IMR-90 (cell line): ENCODE measurements around the gene XAF1. TPM values are rescaled to one million over a fixed set of nuclear protein-coding genes. Genes with fewer than 3 reads are reported as not detected.

ENCODE experiments used
- ATAC-seq: fragments of 200-7000 bp; cut with Tn5 transposase; 2 replicates; pipeline ENCODE4 v1.9.1; 2020; ENCODE audit warnings: low read depth, mild to moderate bottlenecking, moderate library complexity
- BruUV-seq: library from RNA; stranded (reverse); fragments of 400-500 nt; replicated peaks from 2 replicates; lab custom pipeline; 2021; lab: Mats Ljungman, UMichigan
- CTCF ChIA-PET: fragments of 300-600 bp; formaldehyde crosslinking; extraction: SDS; loops from one replicate; lab custom pipeline; 2021; ENCODE audit warnings: antibody characterized with exemption; lab: Yijun Ruan, JAX
- POLR2A ChIA-PET: fragments of 300-600 bp; sonication (Branson Sonifier 250); formaldehyde crosslinking; loops from one replicate; lab custom pipeline; 2022; ENCODE audit warnings: antibody characterized with exemption; ENCODE audit not compliant: unreplicated experiment; lab: Charles Lee
- DNase-seq: peaks from one replicate; pipeline ENCODE4 v3.0.0; 2013
- H2AFZ ChIP-seq: replicated peaks from 2 replicates; pipeline ENCODE3; 2013; ENCODE audit warnings: low read length, mild to moderate bottlenecking; ENCODE audit not compliant: poor library complexity
- H2AK5ac ChIP-seq: 2 replicates; pipeline ENCODE4 v1.6.1; 2013; ENCODE audit warnings: low read depth, low read length, inconsistent platforms
- H2AK9ac ChIP-seq: replicated peaks from 2 replicates; pipeline ENCODE3; 2013; ENCODE audit warnings: mild to moderate bottlenecking, low read depth, low read length, moderate library complexity; ENCODE audit not compliant: poor library complexity
- H2BK120ac ChIP-seq: 2 replicates; pipeline ENCODE4 v1.6.1; 2013; ENCODE audit warnings: low read depth, low read length, inconsistent platforms
- H2BK15ac ChIP-seq: 3 replicates; pipeline ENCODE4 v1.6.1; 2013; ENCODE audit warnings: low read depth, low read length, inconsistent platforms
- H2BK20ac ChIP-seq: 2 replicates; pipeline ENCODE4 v1.6.1; 2013; ENCODE audit warnings: low read depth, mild to moderate bottlenecking, inconsistent platforms, low read length, moderate library complexity
- H2BK5ac ChIP-seq: 2 replicates; pipeline ENCODE4 v1.6.1; 2013; ENCODE audit warnings: mild to moderate bottlenecking, low read depth, low read length, inconsistent platforms; ENCODE audit not compliant: poor library complexity, severe bottlenecking
- H3K14ac ChIP-seq: replicated peaks from 2 replicates; pipeline ENCODE4 v1.6.1; 2013; ENCODE audit warnings: low read depth, low read length, inconsistent platforms
- H3K18ac ChIP-seq: 2 replicates; pipeline ENCODE4 v1.6.1; 2013; ENCODE audit warnings: low read depth, low read length, control low read depth
- H3K23ac ChIP-seq: 2 replicates; pipeline ENCODE4 v1.6.1; 2013; ENCODE audit warnings: low read depth, low read length, inconsistent platforms
- H3K27ac ChIP-seq: 2 replicates; pipeline ENCODE4 v1.5.1; 2013; ENCODE audit warnings: mild to moderate bottlenecking, control low read depth, low read length; ENCODE audit not compliant: insufficient read depth
- H3K27me3 ChIP-seq: 2 replicates; pipeline ENCODE4 v1.6.1; 2013; ENCODE audit warnings: low read length; ENCODE audit not compliant: control insufficient read depth, insufficient read depth
- H3K36me3 ChIP-seq: 2 replicates; pipeline ENCODE4 v1.6.1; 2013; ENCODE audit warnings: low read length, mixed read lengths; ENCODE audit not compliant: control insufficient read depth, insufficient read depth
- H3K4ac ChIP-seq: 2 replicates; pipeline ENCODE4 v1.6.1; 2013; ENCODE audit warnings: low read depth, low read length, inconsistent platforms
- H3K4me1 ChIP-seq: 2 replicates; pipeline ENCODE4 v1.6.1; 2013; ENCODE audit warnings: low read length, mixed read lengths; ENCODE audit not compliant: control insufficient read depth, insufficient read depth
- H3K4me2 ChIP-seq: 2 replicates; pipeline ENCODE4 v1.6.1; 2013; ENCODE audit warnings: low read depth, mild to moderate bottlenecking, control low read depth, low read length, moderate library complexity
- H3K4me3 ChIP-seq: 2 replicates; pipeline ENCODE4 v1.5.1; 2013; ENCODE audit warnings: low read depth, mild to moderate bottlenecking, control low read depth, low read length, moderate library complexity; ENCODE audit not compliant: insufficient read depth
- H3K56ac ChIP-seq: 2 replicates; pipeline ENCODE4 v1.6.1; 2013; ENCODE audit warnings: low read length, inconsistent platforms; ENCODE audit not compliant: insufficient read depth; ENCODE audit errors: extremely low read depth
- H3K79me1 ChIP-seq, 2 experiments: 2 replicates each; pipeline ENCODE4 v1.6.1; 2013; ENCODE audit warnings: low read length in 2 of 2, inconsistent platforms in 1 of 2, low read depth in 1 of 2
- H3K9ac ChIP-seq: 2 replicates; pipeline ENCODE4 v1.6.1; 2013; ENCODE audit warnings: low read depth, low read length, control low read depth
- H3K9me1 ChIP-seq: 2 replicates; pipeline ENCODE4 v1.6.1; 2013; ENCODE audit warnings: low read length, inconsistent platforms; ENCODE audit not compliant: insufficient read depth
- H3K9me3 ChIP-seq: 2 replicates; pipeline ENCODE4 v1.6.1; 2013; ENCODE audit warnings: low read length; ENCODE audit not compliant: control insufficient read depth, insufficient read depth
- H4K20me1 ChIP-seq: 2 replicates; pipeline ENCODE4 v1.6.1; 2013; ENCODE audit warnings: low read length, inconsistent platforms; ENCODE audit not compliant: insufficient read depth
- H4K5ac ChIP-seq: 2 replicates; pipeline ENCODE4 v1.6.1; 2013; ENCODE audit warnings: mild to moderate bottlenecking, low read depth, low read length, control low read depth
- H4K8ac ChIP-seq, 2 experiments: 2 replicates each; pipeline ENCODE4 v1.6.1; 2013; ENCODE audit warnings: low read depth in 2 of 2, low read length in 2 of 2, control low read depth in 1 of 2, inconsistent platforms in 1 of 2
- H4K91ac ChIP-seq: 2 replicates; pipeline ENCODE4 v1.6.1; 2013; ENCODE audit warnings: low read depth, low read length, inconsistent platforms; ENCODE audit not compliant: insufficient read depth
- CHD1 ChIP-seq: IDR thresholded peaks from 2 replicates; pipeline ENCODE4 v1.6.1; 2012; ENCODE audit warnings: low read depth, low read length, improper control_type of control experiment
- NFE2L2 ChIP-seq: fragments of 150-350 bp; IDR thresholded peaks from 2 replicates; pipeline ENCODE4 v1.6.1; 2016; ENCODE audit warnings: low read depth, mild to moderate bottlenecking, low read length
- WGBS, 2 experiments: methylation state at CpG; one replicate each; pipeline versions ENCODE4 v1.1.5 to v1.1.7; 2013; ENCODE audit warnings: missing lambda C conversion rate in 2 of 2; ENCODE audit not compliant: insufficient read length in 1 of 2; ENCODE audit errors: extremely low coverage in 2 of 2; 5-methylcytosine and 5-hydroxymethylcytosine counted together
- dilution Hi-C: fragments of 300-500 bp; cut with HindIII; formaldehyde crosslinking; loops from one replicate; pipeline ENCODE4 v1.14.3; 2018; ENCODE audit warnings: low sequenced_read_pairs; ENCODE audit not compliant: unreplicated experiment
- in situ Hi-C: fragments of 300-500 bp; cut with MboI; formaldehyde crosslinking; loops from 3 replicates; pipeline ENCODE4 v1.14.3; 2019; ENCODE audit warnings: low sequenced_read_pairs, inconsistent platforms, mixed read lengths
- intact Hi-C: fragments of 100-400 bp; cut with micrococcal nuclease; formaldehyde crosslinking; loops from 2 replicates; pipeline ENCODE4 v1.10.0; 2022
- polyA plus RNA-seq, 3 experiments: library from polyadenylated mRNA; depleted of rRNA; stranded (reverse); fragments of >200 nt; gene quantifications; 2 replicates each; pipeline ENCODE4 v1.2.3, GENCODE V29; 2012; ENCODE audit warnings: low replicate concordance in 1 of 3
- total RNA-seq: library from RNA; depleted of rRNA; stranded (reverse); fragments of >200 nt; gene quantifications from 2 replicates; pipeline ENCODE4 v1.2.3, GENCODE V29; 2012
- TF ChIP-seq, protein P1 (sequence below): conservative IDR thresholded peaks from 2 replicates; pipeline ENCODE4 v1.5.1; 2012; ENCODE audit warnings: mild to moderate bottlenecking, low read depth, low read length, improper control_type of control experiment

Gene XAF1
- total and polyA plus RNA-seq, 2 of the 4 experiments (the other 2 are of a cell fraction): 1.3 to 3.9 TPM

DNA sequence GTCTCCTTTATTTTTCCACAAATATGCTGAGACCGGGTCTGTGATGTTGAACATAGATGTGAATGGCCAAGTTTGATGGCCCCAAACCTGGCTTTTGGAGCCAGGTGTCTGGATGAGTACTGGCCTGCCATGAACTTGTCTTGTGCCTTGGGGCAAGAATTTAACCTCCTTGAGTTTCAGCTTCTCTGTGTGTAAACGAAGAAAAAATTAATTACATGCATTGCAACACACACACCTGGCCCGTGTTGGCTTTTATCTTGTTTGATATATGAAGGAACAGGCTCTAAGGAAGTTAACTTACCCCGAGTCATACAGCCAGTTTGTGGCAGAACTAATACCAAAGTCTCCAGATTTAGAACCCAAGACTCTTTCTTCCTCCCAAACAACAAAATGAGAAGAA, 33.3 kb downstream of the XAF1 start:
- Histone ChIP-seq H4K5ac (no peak overlapping the region), H4K20me1 (no peaks in the 10 kb centered on the region), H3K4me2 (no peak overlapping the region), H3K18ac (no peak overlapping the region), H3K9me3 (no peaks in the 10 kb centered on the region), H3K23ac (no peak overlapping the region), H2BK5ac (no peak overlapping the region), H2AK5ac (no peak overlapping the region), H3K27ac (no peak overlapping the region), H2AFZ (no peak overlapping the region), H3K27me3 (peaks cover 12% of the 10 kb centered on the region), H4K91ac (no peak overlapping the region), H3K4me3 (no peak overlapping the region), H4K8ac (no peak overlapping the region), H2BK120ac (no peak overlapping the region), H3K56ac (no peak overlapping the region), H2AK9ac (no peak overlapping the region), H3K9ac (no peak overlapping the region), H2BK20ac (no peak overlapping the region), H3K9me1 (no peaks in the 10 kb centered on the region), H3K4ac (no peak overlapping the region), H2BK15ac (no peak overlapping the region), H3K79me1 (no peaks in the 10 kb centered on the region), H3K36me3 (no peaks in the 10 kb centered on the region), H3K14ac (no peak overlapping the region), H3K4me1 (no peaks in the 10 kb centered on the region)
- dilution Hi-C loops (no loop called here), in situ Hi-C loops (no loop called here), intact Hi-C loops (no loop called here)
- no peak for DNase-seq
- no TSS peak for BruUV-seq
- ChIA-PET POLR2A (no interaction called here), CTCF (no interaction called here)
- TF ChIP-seq, protein P1, sequence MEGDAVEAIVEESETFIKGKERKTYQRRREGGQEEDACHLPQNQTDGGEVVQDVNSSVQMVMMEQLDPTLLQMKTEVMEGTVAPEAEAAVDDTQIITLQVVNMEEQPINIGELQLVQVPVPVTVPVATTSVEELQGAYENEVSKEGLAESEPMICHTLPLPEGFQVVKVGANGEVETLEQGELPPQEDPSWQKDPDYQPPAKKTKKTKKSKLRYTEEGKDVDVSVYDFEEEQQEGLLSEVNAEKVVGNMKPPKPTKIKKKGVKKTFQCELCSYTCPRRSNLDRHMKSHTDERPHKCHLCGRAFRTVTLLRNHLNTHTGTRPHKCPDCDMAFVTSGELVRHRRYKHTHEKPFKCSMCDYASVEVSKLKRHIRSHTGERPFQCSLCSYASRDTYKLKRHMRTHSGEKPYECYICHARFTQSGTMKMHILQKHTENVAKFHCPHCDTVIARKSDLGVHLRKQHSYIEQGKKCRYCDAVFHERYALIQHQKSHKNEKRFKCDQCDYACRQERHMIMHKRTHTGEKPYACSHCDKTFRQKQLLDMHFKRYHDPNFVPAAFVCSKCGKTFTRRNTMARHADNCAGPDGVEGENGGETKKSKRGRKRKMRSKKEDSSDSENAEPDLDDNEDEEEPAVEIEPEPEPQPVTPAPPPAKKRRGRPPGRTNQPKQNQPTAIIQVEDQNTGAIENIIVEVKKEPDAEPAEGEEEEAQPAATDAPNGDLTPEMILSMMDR: no peak
- TF ChIP-seq CHD1 (no peak), NFE2L2 (no peak)
- ATAC-seq: no peak
- no CpG with 5 or more reads among the region's 4 CpGs for WGBS, 2 experiments
